Kasumi-1 (cell line): ENCODE measurements around the gene ZBTB16.
"Not testable (repeated sequence)": the region's sequence is repeated elsewhere in the genome, so short reads cannot be mapped to it uniquely, and the experiment has no call there.

Experiments used
- DNase-seq, 2 experiments: peaks; one replicate each; lab custom pipeline; 2025; lab: John Stamatoyannopoulos, UW

Gene ZBTB16

GRCh38 chr11:114044042-114044871 is 15.3 kb upstream of the ZBTB16 start:
- no peak for DNase-seq

- DNase-seq: no peak
These were observed 12.2 kb upstream of the ZBTB16 start for GRCh38 chr11:114047327-114047726.

GRCh38 chr11:114049050-114049449 is 10.5 kb upstream of the ZBTB16 start:
- DNase-seq: no peak

GRCh38 chr11:114049766-114050165 is 9.7 kb upstream of the ZBTB16 start:
- not testable (repeated sequence) for DNase-seq

GRCh38 chr11:114050258-114050927 is 9.1 kb upstream of the ZBTB16 start:
- DNase-seq: no peak

- DNase-seq: no peak
These were observed 8.0 kb upstream of the ZBTB16 start for GRCh38 chr11:114051558-114051957.

GRCh38 chr11:114052160-114052559 is 7.4 kb upstream of the ZBTB16 start:
- no peak for DNase-seq

GRCh38 chr11:114053406-114053805 is 6.1 kb upstream of the ZBTB16 start:
- DNase-seq: no peak

GRCh38 chr11:114054806-114055205 is 4.7 kb upstream of the ZBTB16 start:
- DNase-seq: no peak

- DNase-seq: no peak
These were observed 3.1 kb upstream of the ZBTB16 start for GRCh38 chr11:114056409-114056808.

- DNase-seq: no peak
These were observed 2.4 kb upstream of the ZBTB16 start for GRCh38 chr11:114057147-114057546.

- DNase-seq: no peak
These were observed 1.9 kb upstream of the ZBTB16 start for GRCh38 chr11:114057605-114058004.

- no peak for DNase-seq
These were observed 1.3 kb upstream of the ZBTB16 start for GRCh38 chr11:114058026-114058706.

GRCh38 chr11:114058871-114059277 is 637 bp upstream of the ZBTB16 start:
- DNase-seq: no peak

- peak in 1 of 2 experiments; percentile 17 for DNase-seq
These were observed 477 bp downstream of the ZBTB16 start for GRCh38 chr11:114059984-114060391.

- DNase-seq: no peak
These were observed 1.0 kb downstream of the ZBTB16 start for GRCh38 chr11:114060392-114061047.

GRCh38 chr11:114061048-114061680 is 1.7 kb downstream of the ZBTB16 start:
- DNase-seq: peak; percentile 12 to 14

- DNase-seq: no peak
These were observed 2.2 kb downstream of the ZBTB16 start for GRCh38 chr11:114061681-114062049.

GRCh38 chr11:114062272-114062671 is 2.8 kb downstream of the ZBTB16 start:
- no peak for DNase-seq

- no peak for DNase-seq
These were observed 3.8 kb downstream of the ZBTB16 start for GRCh38 chr11:114063149-114063828.

GRCh38 chr11:114063829-114064201 is 4.3 kb downstream of the ZBTB16 start:
- no peak for DNase-seq
